Uterus (tissue), 2 donors: ENCODE data around the gene TRMT2A.

Experiments
- POLR2A ChIP-seq, 2 donors: fragments of 450-650 bp; IDR thresholded peaks; one replicate each; pipeline ENCODE4 v1.6.1; 2016; ENCODE audit warnings: antibody characterized with exemption in 2 of 2, mild to moderate bottlenecking in 1 of 2, moderate library complexity in 1 of 2
- TF ChIP-seq, protein P1 (sequence below), 4 experiments: fragments of 200-600 bp in 2 of 4; fragments of 450-650 bp in 2 of 4; sonication (generic) in 2 of 4; IDR thresholded peaks; one replicate each; pipeline ENCODE4 v1.5.1; 2016 to 2019; ENCODE audit warnings: antibody characterized with exemption in 4 of 4, mild to moderate bottlenecking in 2 of 4, moderate library complexity in 1 of 4

- TF ChIP-seq, protein P1, sequence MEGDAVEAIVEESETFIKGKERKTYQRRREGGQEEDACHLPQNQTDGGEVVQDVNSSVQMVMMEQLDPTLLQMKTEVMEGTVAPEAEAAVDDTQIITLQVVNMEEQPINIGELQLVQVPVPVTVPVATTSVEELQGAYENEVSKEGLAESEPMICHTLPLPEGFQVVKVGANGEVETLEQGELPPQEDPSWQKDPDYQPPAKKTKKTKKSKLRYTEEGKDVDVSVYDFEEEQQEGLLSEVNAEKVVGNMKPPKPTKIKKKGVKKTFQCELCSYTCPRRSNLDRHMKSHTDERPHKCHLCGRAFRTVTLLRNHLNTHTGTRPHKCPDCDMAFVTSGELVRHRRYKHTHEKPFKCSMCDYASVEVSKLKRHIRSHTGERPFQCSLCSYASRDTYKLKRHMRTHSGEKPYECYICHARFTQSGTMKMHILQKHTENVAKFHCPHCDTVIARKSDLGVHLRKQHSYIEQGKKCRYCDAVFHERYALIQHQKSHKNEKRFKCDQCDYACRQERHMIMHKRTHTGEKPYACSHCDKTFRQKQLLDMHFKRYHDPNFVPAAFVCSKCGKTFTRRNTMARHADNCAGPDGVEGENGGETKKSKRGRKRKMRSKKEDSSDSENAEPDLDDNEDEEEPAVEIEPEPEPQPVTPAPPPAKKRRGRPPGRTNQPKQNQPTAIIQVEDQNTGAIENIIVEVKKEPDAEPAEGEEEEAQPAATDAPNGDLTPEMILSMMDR (IDR thresholded peaks at IDR 0.05): no peak
- TF ChIP-seq POLR2A (IDR thresholded peaks at IDR 0.05): no peak
Measured at GRCh38 chr22:20106849-20107237, 10.2 kb downstream of the TRMT2A start.
